MM.1S (cell line): Measurements from ENCODE around the gene TTYH2.

Experiments used
- CTCF ChIP-seq: fragments of 300-600 bp; sonication (generic); IDR thresholded peaks from 2 replicates; pipeline ENCODE4 v1.5.1; 2016; ENCODE audit warnings: antibody characterized with exemption, low read length, mixed read lengths
- EZH2phosphoT487 ChIP-seq: fragments of 300-600 bp; sonication (generic); IDR thresholded peaks from 2 replicates; pipeline ENCODE4 v1.6.1; 2018; ENCODE audit warnings: antibody characterized with exemption, low read length

GRCh38 chr17:74287031-74287602, 73.7 kb downstream of the TTYH2 start:
- no peak for TF ChIP-seq CTCF
- no peak for TF ChIP-seq EZH2phosphoT487
